Activated CD4-positive, alpha-beta memory T cell treated with anti-CD3 and anti-CD28 coated beads for 36 hours (primary cell): ENCODE data around the gene ERC1. TPM values are rescaled to one million over a fixed set of nuclear protein-coding genes. Genes with fewer than 3 reads are reported as not detected.

Experiments
- CTCF ChIA-PET: fragments of 350-600 bp; sonication (Branson Sonifier 250); formaldehyde crosslinking; loops from one replicate; lab custom pipeline; 2021; ENCODE audit warnings: antibody characterized with exemption, inconsistent platforms; lab: Charles Lee
- POLR2A ChIA-PET: fragments of 350-600 bp; sonication (Branson Sonifier 250); formaldehyde crosslinking; loops from one replicate; lab custom pipeline; 2021; ENCODE audit warnings: antibody characterized with exemption; lab: Charles Lee
- DNase-seq: peaks from one replicate; pipeline ENCODE4 v3.0.0-alpha.2; 2020
- H3K27ac Mint-ChIP-seq: one replicate; pipeline ENCODE4 v1.8.0; 2021; ENCODE audit warnings: mixed read lengths
- H3K27me3 Mint-ChIP-seq: one replicate; pipeline ENCODE4 v1.8.0; 2021; ENCODE audit warnings: mixed read lengths
- H3K36me3 Mint-ChIP-seq: one replicate; pipeline ENCODE4 v1.8.0; 2021; ENCODE audit warnings: mixed read lengths
- H3K4me1 Mint-ChIP-seq: one replicate; pipeline ENCODE4 v1.8.0; 2021; ENCODE audit warnings: low read depth, mixed read lengths
- H3K4me3 Mint-ChIP-seq: one replicate; pipeline ENCODE4 v1.8.0; 2021; ENCODE audit warnings: mild to moderate bottlenecking, mixed read lengths
- H3K9me3 Mint-ChIP-seq: one replicate; pipeline ENCODE4 v1.8.0; 2021; ENCODE audit warnings: mixed read lengths
- intact Hi-C: fragments of 100-400 bp; cut with micrococcal nuclease; formaldehyde crosslinking; loops from one replicate; pipeline ENCODE4 v1.15.1; 2023
- total RNA-seq, 2 experiments: library from RNA; stranded (reverse); gene quantifications; one replicate each; pipeline ENCODE4 v1.2.3, GENCODE V29; 2021

Gene ERC1
- total RNA-seq, 2 experiments from 2014 or later, result 19.1 to 21.8 TPM

DNA sequence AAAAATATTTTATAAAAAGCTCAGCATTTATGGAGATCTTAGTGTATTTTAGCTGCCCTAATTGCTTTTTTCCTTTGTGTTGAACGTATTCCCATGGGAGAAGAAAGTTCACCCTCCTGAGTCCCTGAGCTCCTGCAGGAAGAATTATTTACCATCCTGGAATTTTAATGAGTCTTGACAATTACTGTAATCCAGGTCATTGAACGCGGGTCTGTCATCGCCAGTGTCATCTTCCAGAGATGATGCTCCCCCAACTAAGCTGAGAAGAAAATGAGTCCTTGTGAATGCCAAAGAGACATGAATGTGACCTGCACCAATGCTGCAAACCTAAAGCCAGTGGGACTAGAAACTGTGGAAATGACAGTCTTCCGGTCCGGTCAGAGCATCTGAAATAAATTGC lies 473.9 kb downstream of the ERC1 start:
- CTCF ChIA-PET, result interaction anchor here (1.3 kb wide), 1 partner anchor 347 kb away, joined by 5 read pairs; no protein-coding TSS in a partner anchor
- Mint-ChIP-seq H3K9me3 (no peaks in the 10 kb centered on the region), H3K4me1 (no peaks in the 10 kb centered on the region), H3K27ac (no peak overlapping the region), H3K36me3 (peaks cover 5% of the 10 kb centered on the region), H3K27me3 (no peaks in the 10 kb centered on the region), H3K4me3 (no peak overlapping the region)
- POLR2A ChIA-PET, result no interaction called here
- no peak for DNase-seq
- intact Hi-C loops, result no loop called here

DNA sequence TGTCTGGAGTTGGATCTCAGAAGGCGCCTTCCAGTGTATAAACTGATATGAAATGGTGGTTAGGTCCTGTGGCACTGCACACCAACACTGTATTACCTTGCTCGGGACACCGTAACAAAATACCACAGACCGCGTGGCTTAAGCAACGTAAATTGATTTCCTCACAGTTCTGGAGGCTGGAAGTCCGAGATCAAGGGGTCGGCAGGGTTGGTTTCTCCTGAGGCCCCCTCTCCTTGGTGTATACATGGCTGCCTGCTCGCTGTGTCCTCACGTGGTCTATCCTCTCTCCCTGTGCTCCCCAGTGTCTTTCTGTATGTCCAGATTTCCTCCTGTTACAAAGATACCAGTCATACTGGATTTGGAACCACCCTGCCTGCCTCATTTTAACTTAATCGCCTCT lies 475.0 kb downstream of the ERC1 start:
- intact Hi-C loops, result no loop called here

DNA sequence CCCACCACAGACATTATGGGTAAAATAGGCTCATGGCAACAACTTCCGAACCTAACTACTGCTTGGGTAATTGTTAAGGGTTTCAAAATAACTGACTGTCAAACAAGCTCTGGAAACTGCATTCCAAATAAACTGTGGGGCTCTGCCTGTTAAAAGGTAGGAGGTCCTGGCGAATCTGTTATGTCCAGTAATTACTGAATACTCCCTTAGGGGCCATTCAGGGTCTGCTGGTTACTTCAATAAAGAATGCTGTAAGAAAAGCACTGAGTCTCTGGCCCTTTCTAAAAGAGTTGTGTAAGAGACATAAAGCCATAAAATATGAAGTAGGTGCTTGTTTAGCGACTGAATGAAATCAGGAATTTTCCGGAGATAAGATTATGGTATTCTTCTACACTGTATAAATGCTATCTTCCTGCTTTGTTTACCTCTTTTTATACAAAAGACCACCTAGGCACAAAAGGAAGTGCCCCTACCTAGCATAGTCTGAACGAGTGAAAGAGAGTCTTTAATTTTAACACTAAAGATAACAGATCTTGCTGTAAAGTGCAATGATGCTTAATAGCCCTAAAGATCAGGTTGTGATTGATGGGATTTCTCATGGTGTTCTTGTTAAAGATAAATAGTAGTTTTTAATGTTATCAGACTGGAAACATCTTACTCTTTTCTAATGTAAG lies 475.6 kb downstream of the ERC1 start:
- ChIA-PET CTCF (no interaction called here), POLR2A (no interaction called here)
- peaks cover 5% of the 10 kb centered on the region for H3K36me3 Mint-ChIP-seq
- no peak overlapping the region for H3K4me3 Mint-ChIP-seq
- H3K27me3 Mint-ChIP-seq, result no peaks in the 10 kb centered on the region
- H3K4me1 Mint-ChIP-seq, result no peaks in the 10 kb centered on the region
- H3K27ac Mint-ChIP-seq, result no peak overlapping the region
- no peak for DNase-seq
- H3K9me3 Mint-ChIP-seq, result no peaks in the 10 kb centered on the region
- intact Hi-C loops, result no loop called here

More for the DNA sequence above, 475.0 kb downstream of the ERC1 start:
- ChIA-PET POLR2A (no interaction called here), CTCF (no interaction called here)
- H3K27me3 Mint-ChIP-seq, result no peaks in the 10 kb centered on the region
- DNase-seq, result no peak
- H3K4me1 Mint-ChIP-seq, result no peaks in the 10 kb centered on the region
- peaks cover 5% of the 10 kb centered on the region for H3K36me3 Mint-ChIP-seq
- H3K4me3 Mint-ChIP-seq, result no peak overlapping the region
- no peak overlapping the region for H3K27ac Mint-ChIP-seq
- no peaks in the 10 kb centered on the region for H3K9me3 Mint-ChIP-seq

DNA sequence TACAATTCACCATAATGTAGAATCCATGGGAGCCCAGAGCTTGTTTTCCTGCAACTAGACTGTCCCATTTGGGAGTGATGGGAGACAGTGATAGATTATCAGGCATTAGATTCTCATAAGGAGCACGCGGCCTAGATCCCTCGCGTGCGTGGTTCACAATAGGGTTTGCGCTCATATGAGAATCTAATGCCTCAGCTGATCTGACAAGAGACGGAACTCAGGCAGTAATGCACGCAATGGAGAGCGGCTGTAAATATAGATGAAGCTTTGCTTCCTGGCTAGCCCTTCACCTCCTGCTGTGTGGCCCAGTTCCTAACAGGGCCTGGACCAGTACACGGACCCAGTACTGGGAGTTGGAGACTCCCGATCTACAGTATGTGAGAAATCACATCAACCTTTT lies 476.7 kb downstream of the ERC1 start:
- H3K4me3 Mint-ChIP-seq, result no peak overlapping the region
- no peak overlapping the region for H3K27ac Mint-ChIP-seq
- ChIA-PET CTCF (no interaction called here), POLR2A (no interaction called here)
- H3K9me3 Mint-ChIP-seq, result no peaks in the 10 kb centered on the region
- H3K36me3 Mint-ChIP-seq, result peaks cover 5% of the 10 kb centered on the region
- intact Hi-C loops, result no loop called here
- H3K4me1 Mint-ChIP-seq, result peaks cover 2% of the 10 kb centered on the region
- H3K27me3 Mint-ChIP-seq, result no peaks in the 10 kb centered on the region
- DNase-seq, result no peak

DNA sequence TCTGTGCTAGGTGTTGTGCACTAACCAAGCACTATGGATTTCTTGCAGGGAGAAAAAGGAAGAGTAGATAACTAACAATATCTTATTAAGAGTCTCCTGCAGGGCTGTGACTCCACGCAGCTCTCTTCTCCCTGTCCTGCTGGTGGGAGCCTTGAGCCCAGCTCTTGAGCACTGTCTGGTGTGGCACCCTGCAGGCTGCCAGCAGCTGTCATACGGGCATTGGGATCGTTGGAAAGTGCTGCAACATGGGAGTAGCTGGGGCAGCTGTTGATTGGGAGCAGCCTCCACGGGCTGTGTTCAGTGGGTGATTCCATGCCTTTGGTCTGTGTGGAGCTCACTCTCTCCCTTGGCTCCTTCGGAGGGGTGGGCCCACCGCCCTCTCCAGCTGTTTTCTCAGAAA lies 478.0 kb downstream of the ERC1 start:
- POLR2A ChIA-PET, result no interaction called here
- CTCF ChIA-PET, result no interaction called here
- intact Hi-C loops, result no loop called here

DNA sequence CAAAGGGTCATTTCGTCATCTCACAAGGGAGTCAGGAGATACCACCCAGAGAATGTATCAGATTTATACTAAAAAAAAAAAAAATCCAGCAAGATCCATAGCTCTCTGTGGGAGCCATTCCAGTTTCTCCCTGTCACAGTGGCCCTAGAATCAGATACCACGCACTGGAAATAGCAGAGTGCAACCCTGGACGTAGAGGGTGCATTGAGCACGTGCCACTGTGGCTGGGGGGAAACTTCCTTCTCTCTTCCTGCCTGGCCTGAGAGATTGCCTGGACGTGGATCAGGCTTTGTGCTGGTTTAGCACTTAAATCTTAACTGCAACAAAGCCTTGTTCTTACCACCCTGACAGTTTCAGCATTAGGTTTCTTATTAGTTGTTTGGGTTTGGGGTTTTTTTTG lies 479.0 kb downstream of the ERC1 start:
- no peak for DNase-seq
- Mint-ChIP-seq H3K4me1 (peaks cover 2% of the 10 kb centered on the region), H3K4me3 (no peak overlapping the region), H3K36me3 (peaks cover 2% of the 10 kb centered on the region), H3K9me3 (no peaks in the 10 kb centered on the region), H3K27me3 (no peaks in the 10 kb centered on the region), H3K27ac (no peak overlapping the region)
- intact Hi-C loops, result no loop called here
- POLR2A ChIA-PET, result interaction anchor here (0.6 kb wide), 1 partner anchor 9 kb away, joined by 4 read pairs; no protein-coding TSS in a partner anchor
- CTCF ChIA-PET, result no interaction called here

More for the DNA sequence above, 478.0 kb downstream of the ERC1 start:
- peaks cover 2% of the 10 kb centered on the region for H3K4me1 Mint-ChIP-seq
- H3K9me3 Mint-ChIP-seq, result no peaks in the 10 kb centered on the region
- no peak overlapping the region for H3K27ac Mint-ChIP-seq
- H3K4me3 Mint-ChIP-seq, result no peak overlapping the region
- no peaks in the 10 kb centered on the region for H3K27me3 Mint-ChIP-seq
- no peak for DNase-seq
- H3K36me3 Mint-ChIP-seq, result peaks cover 5% of the 10 kb centered on the region

DNA sequence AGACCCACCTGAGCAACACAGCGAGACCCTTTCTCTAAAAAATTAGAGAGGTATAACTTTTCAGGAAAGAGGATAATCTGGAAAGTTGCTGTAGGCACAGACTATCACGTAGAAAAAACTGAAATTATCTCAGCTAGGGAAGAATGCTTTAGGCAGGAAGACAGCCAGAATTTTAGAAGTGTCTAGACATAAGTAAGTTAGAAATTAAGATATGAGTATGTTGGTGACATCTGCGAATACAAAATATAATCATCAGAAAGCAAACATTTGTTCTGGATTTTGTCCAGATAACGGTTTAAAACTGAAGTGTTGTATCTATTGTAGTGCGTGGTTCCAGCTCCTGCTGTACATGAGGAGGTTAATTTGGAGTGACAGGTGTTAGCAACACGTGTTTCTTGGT lies 480.2 kb downstream of the ERC1 start:
- H3K27me3 Mint-ChIP-seq, result no peaks in the 10 kb centered on the region
- intact Hi-C loops, result no loop called here

DNA sequence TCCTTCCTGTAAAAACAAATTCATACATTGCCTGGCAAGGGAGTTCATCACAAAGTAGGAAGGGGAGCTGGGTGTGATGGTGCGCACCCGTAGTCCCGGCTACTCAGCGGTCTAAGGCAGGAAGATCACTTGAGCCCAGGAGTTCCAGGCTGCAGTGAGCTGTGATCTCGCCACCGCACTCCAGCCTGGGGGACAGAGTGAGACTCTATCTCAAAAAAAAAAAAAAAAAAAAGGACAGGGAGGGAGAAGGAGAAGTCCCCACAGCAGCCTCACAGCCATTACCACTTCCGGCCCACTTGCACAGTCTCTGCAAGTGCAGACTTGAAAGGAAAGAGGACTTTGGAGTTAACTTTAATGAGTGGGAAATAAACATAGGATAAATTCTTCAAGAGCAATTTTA lies 482.4 kb downstream of the ERC1 start:
- POLR2A ChIA-PET, result interaction anchor here (1.4 kb wide), 1 partner anchor 55 kb away, joined by 3 read pairs; no protein-coding TSS in a partner anchor
- H3K4me3 Mint-ChIP-seq, result no peak overlapping the region
- H3K4me1 Mint-ChIP-seq, result peaks cover 2% of the 10 kb centered on the region
- intact Hi-C loops, result no loop called here
- H3K27me3 Mint-ChIP-seq, result no peaks in the 10 kb centered on the region
- peak; percentile 49 for DNase-seq
- CTCF ChIA-PET, result interaction anchor here (1.1 to 1.6 kb wide), 2 partner anchors 110 to 356 kb away, joined by 3 to 10 read pairs; no protein-coding TSS in a partner anchor
- peak overlapping the region; percentile 28 for H3K27ac Mint-ChIP-seq
- H3K9me3 Mint-ChIP-seq, result no peaks in the 10 kb centered on the region
- H3K36me3 Mint-ChIP-seq, result no peaks in the 10 kb centered on the region

More for the DNA sequence above, 480.2 kb downstream of the ERC1 start:
- Mint-ChIP-seq H3K9me3 (no peaks in the 10 kb centered on the region), H3K4me3 (no peak overlapping the region), H3K4me1 (peaks cover 2% of the 10 kb centered on the region), H3K36me3 (no peaks in the 10 kb centered on the region), H3K27ac (no peak overlapping the region)
- ChIA-PET CTCF (interaction anchor here (1.4 kb wide), 1 partner anchor 112 kb away, joined by 5 read pairs; no protein-coding TSS in a partner anchor), POLR2A (no interaction called here)
- no peak for DNase-seq

DNA sequence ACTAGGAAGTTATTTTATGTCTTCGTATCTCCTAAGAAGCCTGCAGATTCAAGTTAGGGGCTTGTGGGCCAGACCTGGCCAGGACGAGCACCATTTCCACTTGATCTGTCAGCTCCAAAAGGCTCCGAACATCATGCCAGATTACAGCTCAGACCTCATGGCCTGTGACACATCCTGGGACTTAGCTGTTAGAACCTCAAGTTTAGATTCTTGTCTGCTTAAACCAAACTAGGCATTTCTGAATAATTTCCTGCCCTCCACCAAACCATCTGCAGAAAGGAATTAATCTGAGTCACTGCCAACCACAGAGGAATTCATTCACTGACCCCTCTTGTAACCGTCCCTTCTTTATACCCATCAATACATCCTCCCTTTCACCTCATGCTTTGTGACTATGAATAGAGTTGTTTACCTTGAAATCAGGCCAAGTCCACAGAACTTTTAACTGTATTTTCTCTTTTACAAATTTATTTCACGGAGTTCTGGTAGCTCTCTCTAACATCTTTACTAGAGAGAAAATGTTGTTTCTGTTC lies 483.1 kb downstream of the ERC1 start:
- Mint-ChIP-seq H3K4me1 (peaks cover 2% of the 10 kb centered on the region), H3K9me3 (no peaks in the 10 kb centered on the region), H3K27ac (no peak overlapping the region), H3K4me3 (no peak overlapping the region), H3K27me3 (no peaks in the 10 kb centered on the region), H3K36me3 (no peaks in the 10 kb centered on the region)
- peak; percentile 47 for DNase-seq
- POLR2A ChIA-PET, result interaction anchor here (1.4 kb wide), 1 partner anchor 55 kb away, joined by 3 read pairs; no protein-coding TSS in a partner anchor
- intact Hi-C loops, result loop anchor here (2.0 kb wide), 1 partner anchor 59 kb away; no protein-coding TSS in a partner anchor
- CTCF ChIA-PET, result interaction anchor here (1.0 to 1.6 kb wide), 3 partner anchors 109 to 898 kb away, joined by 3 to 10 read pairs (median 3); no protein-coding TSS in a partner anchor

DNA sequence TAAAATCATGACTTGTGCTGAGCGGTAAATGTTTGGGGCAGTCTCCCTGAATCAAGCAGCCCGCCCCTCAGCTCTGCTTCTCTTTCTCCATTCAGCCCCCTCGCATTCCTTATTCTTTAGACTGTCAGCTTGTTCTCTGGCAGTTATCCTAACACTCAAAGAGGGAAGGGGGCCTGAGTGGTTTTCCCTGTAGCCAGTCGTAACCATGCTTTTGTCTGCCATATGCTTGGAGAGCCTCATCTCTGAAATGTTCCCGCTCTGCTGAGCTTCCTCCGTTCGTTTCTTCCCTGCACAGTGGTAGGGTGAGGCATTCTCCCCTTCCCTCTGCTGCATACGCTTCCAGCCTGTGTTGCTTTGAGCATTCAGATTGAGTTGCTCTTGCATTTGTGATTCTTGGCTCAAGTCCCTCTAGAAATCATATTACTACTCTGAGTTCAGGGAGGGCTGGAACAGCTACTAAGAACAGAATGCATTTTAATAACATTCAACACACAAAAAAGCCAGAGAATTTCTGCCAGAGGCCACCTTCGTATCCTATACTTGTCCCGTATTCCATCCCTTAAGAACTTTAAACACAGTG lies 483.6 kb downstream of the ERC1 start:
- Mint-ChIP-seq H3K27me3 (no peaks in the 10 kb centered on the region), H3K27ac (no peak overlapping the region), H3K9me3 (no peaks in the 10 kb centered on the region), H3K4me1 (peaks cover 2% of the 10 kb centered on the region), H3K4me3 (no peak overlapping the region), H3K36me3 (no peaks in the 10 kb centered on the region)
- ChIA-PET CTCF (interaction anchor here (1.0 to 1.6 kb wide), 3 partner anchors 109 to 898 kb away, joined by 3 to 10 read pairs (median 3); no protein-coding TSS in a partner anchor), POLR2A (interaction anchor here (1.0 to 1.4 kb wide), 2 partner anchors 14 to 54 kb away, joined by 3 read pairs; no protein-coding TSS in a partner anchor)
- no peak for DNase-seq
- intact Hi-C loops, result loop anchor here (2.0 kb wide), 1 partner anchor 58 kb away; no protein-coding TSS in a partner anchor

DNA sequence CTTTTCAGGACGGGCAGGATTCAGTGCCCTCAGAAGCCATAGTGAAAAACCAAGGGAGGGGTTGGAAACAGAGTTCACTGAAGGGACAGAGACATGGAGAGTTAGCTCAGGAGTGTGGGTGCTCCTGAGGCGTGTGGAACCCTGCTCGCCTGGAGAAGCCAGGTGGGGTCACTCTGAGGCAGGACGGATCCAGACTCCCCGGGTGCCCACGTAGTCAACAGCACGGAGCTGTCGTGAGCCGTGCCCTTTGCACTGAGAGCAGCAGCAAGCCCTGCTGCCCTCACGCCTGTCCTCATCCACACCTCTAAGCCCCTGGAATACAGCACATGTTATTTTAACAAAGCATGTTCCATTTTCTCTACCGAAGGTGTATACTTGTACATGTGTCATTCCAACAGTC lies 488.6 kb downstream of the ERC1 start:
- CTCF ChIA-PET, result no interaction called here
- no peaks in the 10 kb centered on the region for H3K27me3 Mint-ChIP-seq
- POLR2A ChIA-PET, result no interaction called here
- no peaks in the 10 kb centered on the region for H3K9me3 Mint-ChIP-seq
- no peak overlapping the region for H3K27ac Mint-ChIP-seq
- no peaks in the 10 kb centered on the region for H3K4me1 Mint-ChIP-seq
- H3K36me3 Mint-ChIP-seq, result no peaks in the 10 kb centered on the region
- intact Hi-C loops, result no loop called here
- DNase-seq, result no peak
- no peak overlapping the region for H3K4me3 Mint-ChIP-seq

DNA sequence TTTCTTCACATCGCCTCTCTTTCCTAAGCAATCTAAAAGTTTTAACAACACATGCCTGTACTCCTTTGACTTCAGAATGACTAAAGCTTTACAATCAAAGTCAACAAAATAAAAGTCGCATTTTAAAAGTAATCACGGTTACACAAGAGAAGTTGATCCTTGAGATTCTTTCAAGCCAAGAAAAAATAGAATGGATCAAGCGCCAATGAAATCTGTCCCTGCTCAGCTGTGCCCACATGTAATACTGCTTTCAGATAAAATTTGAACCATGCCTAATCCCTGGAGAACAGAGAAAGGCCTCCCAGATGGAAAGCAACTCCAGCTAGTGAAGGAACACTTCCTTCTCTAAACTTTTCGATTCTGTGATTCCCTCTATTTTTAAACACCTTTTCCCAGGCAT lies 490.3 kb downstream of the ERC1 start:
- CTCF ChIA-PET, result no interaction called here
- no peaks in the 10 kb centered on the region for H3K9me3 Mint-ChIP-seq

More for the DNA sequence above, 490.3 kb downstream of the ERC1 start:
- DNase-seq, result no peak
- POLR2A ChIA-PET, result no interaction called here
- no peak overlapping the region for H3K27ac Mint-ChIP-seq
- H3K36me3 Mint-ChIP-seq, result no peaks in the 10 kb centered on the region
- intact Hi-C loops, result no loop called here
- no peak overlapping the region for H3K4me3 Mint-ChIP-seq
- no peaks in the 10 kb centered on the region for H3K4me1 Mint-ChIP-seq
- no peaks in the 10 kb centered on the region for H3K27me3 Mint-ChIP-seq
